Astrocyte (in vitro differentiated cells and primary cell): ENCODE data around the gene UBA3. TPM values are rescaled to one million over a fixed set of nuclear protein-coding genes. Genes with fewer than 3 reads are reported as not detected.

Source experiments
- DNase-seq: peaks from one replicate; pipeline ENCODE4 v3.0.0-alpha.2; 2010; ENCODE audit warnings: low read depth
- FAIRE-seq: peaks from 2 replicates; lab custom pipeline; 2011; peaks lifted over from hg19 to GRCh38; lab: Jason Lieb, UNC
- H2AFZ ChIP-seq: 2 replicates; pipeline ENCODE4 v1.6.0; 2012; ENCODE audit warnings: low read depth, low read length, inconsistent platforms
- H3K27ac ChIP-seq: 2 replicates; pipeline ENCODE4 v1.5.1; 2011; ENCODE audit warnings: low read depth, low read length, inconsistent platforms
- H3K27me3 ChIP-seq: 2 replicates; pipeline ENCODE4 v1.6.0; 2011; ENCODE audit warnings: low read length, inconsistent platforms; ENCODE audit not compliant: insufficient read depth
- H3K36me3 ChIP-seq: 2 replicates; pipeline ENCODE4 v1.5.1; 2011; ENCODE audit warnings: low read length, inconsistent platforms; ENCODE audit not compliant: insufficient read depth
- H3K4me1 ChIP-seq: 2 replicates; pipeline ENCODE4 v1.5.1; 2011; ENCODE audit warnings: low read length, inconsistent platforms; ENCODE audit not compliant: insufficient read depth
- H3K4me2 ChIP-seq: 2 replicates; pipeline ENCODE4 v1.6.0; 2012; ENCODE audit warnings: low read length, inconsistent platforms
- H3K4me3 ChIP-seq: 2 replicates; pipeline ENCODE4 v1.5.1; 2011; ENCODE audit warnings: low read depth, mild to moderate bottlenecking, low read length, inconsistent platforms; ENCODE audit not compliant: insufficient read depth
- H3K79me2 ChIP-seq: 2 replicates; pipeline ENCODE4 v1.6.0; 2012; ENCODE audit warnings: mild to moderate bottlenecking, low read length, inconsistent platforms; ENCODE audit not compliant: insufficient read depth
- H3K9ac ChIP-seq: 2 replicates; pipeline ENCODE4 v1.6.0; 2012; ENCODE audit warnings: mild to moderate bottlenecking, low read length, inconsistent platforms
- H3K9me3 ChIP-seq: 2 replicates; pipeline ENCODE4 v1.5.1; 2012; ENCODE audit warnings: low read depth, mild to moderate bottlenecking, low read length, inconsistent platforms; ENCODE audit not compliant: insufficient read depth
- H4K20me1 ChIP-seq: 2 replicates; pipeline ENCODE4 v1.6.0; 2012; ENCODE audit warnings: low read length, inconsistent platforms; ENCODE audit not compliant: insufficient read depth
- H3K27ac Mint-ChIP-seq: one replicate; pipeline ENCODE4 v1.8.0; 2021; ENCODE audit warnings: mild to moderate bottlenecking, mixed read lengths; ENCODE audit not compliant: unreplicated experiment
- H3K27me3 Mint-ChIP-seq: one replicate; pipeline ENCODE4 v1.8.0; 2021; ENCODE audit warnings: low read depth, mixed read lengths; ENCODE audit not compliant: unreplicated experiment
- H3K36me3 Mint-ChIP-seq: one replicate; pipeline ENCODE4 v1.8.0; 2021; ENCODE audit warnings: low read depth, mixed read lengths; ENCODE audit not compliant: unreplicated experiment
- H3K4me1 Mint-ChIP-seq: one replicate; pipeline ENCODE4 v1.8.0; 2021; ENCODE audit warnings: low read depth, mixed read lengths; ENCODE audit not compliant: unreplicated experiment
- H3K4me3 Mint-ChIP-seq: one replicate; pipeline ENCODE4 v1.8.0; 2021; ENCODE audit warnings: mild to moderate bottlenecking, moderate library complexity, mixed read lengths; ENCODE audit not compliant: unreplicated experiment
- H3K9me3 Mint-ChIP-seq: one replicate; pipeline ENCODE4 v1.8.0; 2021; ENCODE audit warnings: mild to moderate bottlenecking, mixed read lengths; ENCODE audit not compliant: unreplicated experiment
- EZH2 ChIP-seq: IDR thresholded peaks from 2 replicates; pipeline ENCODE4 v1.6.1; 2012; ENCODE audit warnings: mild to moderate bottlenecking, low read length, inconsistent platforms; ENCODE audit not compliant: insufficient read depth
- total RNA-seq: library from RNA; stranded (reverse); gene quantifications from 2 replicates; pipeline ENCODE4 v1.2.1, GENCODE V29; 2021
- TF ChIP-seq, protein P1 (sequence below): IDR thresholded peaks from 2 replicates; pipeline ENCODE4 v1.5.1; 2011; ENCODE audit warnings: low read depth, mild to moderate bottlenecking, inconsistent platforms, low read length, moderate library complexity; ENCODE audit not compliant: insufficient read depth

UBA3 gene
- total RNA-seq, 1 donor from 2014 or later: 79.2 TPM

DNA sequence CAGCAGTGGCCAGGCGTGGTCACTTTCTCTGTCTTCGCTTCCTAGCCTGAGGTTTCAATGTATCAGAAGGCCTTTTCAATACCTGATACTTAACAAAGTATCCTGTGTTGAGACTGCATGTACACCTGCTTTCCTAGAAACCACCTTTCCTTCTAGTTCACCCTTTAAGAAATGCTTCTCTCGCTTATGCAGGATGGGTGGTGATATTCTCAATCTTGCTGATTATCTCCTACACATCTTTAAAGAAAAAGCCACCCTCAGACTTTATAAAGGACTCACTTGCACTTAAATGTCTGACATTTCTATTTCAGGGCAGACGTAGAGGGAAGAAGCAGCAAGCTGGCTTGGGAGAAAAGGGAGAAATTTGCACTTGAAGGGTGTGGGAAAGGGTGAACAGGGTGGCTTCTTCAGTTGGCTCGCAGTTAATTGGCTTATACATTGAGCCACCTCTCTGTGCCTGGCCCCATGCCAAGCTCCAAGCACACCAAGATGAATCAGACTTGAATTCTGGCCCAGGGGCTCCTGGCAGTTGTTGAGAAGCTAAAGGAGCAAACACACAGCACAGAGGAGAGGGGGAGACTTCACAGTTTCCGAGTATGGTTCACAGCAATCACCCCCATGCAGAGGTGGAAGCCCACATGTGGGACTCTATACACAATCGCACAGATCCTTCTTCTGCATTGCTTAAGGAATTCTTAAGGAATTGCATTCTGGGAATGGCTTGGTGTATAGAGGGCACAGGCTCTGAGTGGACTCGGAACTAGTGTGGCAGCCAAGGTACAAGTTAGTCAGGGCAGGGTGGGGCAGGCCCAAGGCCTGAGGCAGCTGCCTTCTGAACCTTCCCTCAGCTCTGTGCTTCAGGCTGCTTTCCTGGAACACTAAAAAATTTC lies 5.9 kb upstream of the UBA3 start:
- Histone ChIP-seq H3K4me2 (peak overlapping the region; percentile 89), H3K9ac (peak overlapping the region; percentile 94), H3K27me3 (no peaks in the 10 kb centered on the region), H3K9me3 (no peaks in the 10 kb centered on the region), H3K79me2 (peaks cover 56% of the 10 kb centered on the region), H3K27ac (peak overlapping the region; percentile 92), H3K4me1 (peaks cover 63% of the 10 kb centered on the region), H4K20me1 (peaks cover 36% of the 10 kb centered on the region), H3K4me3 (peak overlapping the region; percentile 98), H3K36me3 (no peaks in the 10 kb centered on the region), H2AFZ (peak overlapping the region; percentile 52)
- H3K4me1 Mint-ChIP-seq: peaks cover 55% of the 10 kb centered on the region
- DNase-seq: peak; percentile 92
- H3K27ac Mint-ChIP-seq: peak overlapping the region; percentile 95
- no peaks in the 10 kb centered on the region for H3K27me3 Mint-ChIP-seq
- H3K4me3 Mint-ChIP-seq: peak overlapping the region; percentile 97
- peak; percentile 56 for FAIRE-seq
- TF ChIP-seq, protein P1, sequence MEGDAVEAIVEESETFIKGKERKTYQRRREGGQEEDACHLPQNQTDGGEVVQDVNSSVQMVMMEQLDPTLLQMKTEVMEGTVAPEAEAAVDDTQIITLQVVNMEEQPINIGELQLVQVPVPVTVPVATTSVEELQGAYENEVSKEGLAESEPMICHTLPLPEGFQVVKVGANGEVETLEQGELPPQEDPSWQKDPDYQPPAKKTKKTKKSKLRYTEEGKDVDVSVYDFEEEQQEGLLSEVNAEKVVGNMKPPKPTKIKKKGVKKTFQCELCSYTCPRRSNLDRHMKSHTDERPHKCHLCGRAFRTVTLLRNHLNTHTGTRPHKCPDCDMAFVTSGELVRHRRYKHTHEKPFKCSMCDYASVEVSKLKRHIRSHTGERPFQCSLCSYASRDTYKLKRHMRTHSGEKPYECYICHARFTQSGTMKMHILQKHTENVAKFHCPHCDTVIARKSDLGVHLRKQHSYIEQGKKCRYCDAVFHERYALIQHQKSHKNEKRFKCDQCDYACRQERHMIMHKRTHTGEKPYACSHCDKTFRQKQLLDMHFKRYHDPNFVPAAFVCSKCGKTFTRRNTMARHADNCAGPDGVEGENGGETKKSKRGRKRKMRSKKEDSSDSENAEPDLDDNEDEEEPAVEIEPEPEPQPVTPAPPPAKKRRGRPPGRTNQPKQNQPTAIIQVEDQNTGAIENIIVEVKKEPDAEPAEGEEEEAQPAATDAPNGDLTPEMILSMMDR: no peak
- no peak for TF ChIP-seq EZH2
- peaks cover 4% of the 10 kb centered on the region for H3K36me3 Mint-ChIP-seq
- H3K9me3 Mint-ChIP-seq: no peaks in the 10 kb centered on the region

DNA sequence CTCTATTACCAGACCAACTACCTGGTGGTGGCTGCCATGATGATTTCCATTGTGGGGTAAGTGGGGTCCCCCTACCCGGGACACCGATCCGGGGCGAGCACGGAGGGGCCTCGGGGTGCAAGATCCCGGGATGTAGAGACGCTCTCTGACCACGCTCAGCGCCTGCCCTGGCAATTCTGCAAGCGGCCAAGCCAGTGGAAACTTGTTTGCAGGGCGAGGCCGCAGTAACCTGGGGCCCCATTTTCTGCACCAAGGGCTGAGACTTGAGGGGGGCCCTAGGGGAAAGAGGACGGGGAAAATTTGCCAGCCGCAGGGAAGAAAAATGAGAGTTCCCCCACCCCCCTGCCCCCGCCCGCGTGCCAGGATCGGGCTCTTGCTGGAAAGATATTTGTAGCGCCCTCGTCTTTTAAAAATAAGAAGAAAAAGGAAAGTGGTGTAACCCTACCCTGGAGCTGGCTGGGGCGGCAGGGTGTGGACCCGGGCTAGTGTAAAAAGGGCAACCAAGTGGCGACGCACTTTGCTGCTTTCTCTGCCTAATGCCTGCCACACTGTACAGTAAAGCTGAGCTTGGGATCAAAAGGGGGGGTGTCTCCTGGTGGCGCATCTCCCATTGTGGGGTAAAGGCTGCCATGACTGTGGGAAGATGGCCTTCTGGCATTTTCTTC lies 5.1 kb upstream of the UBA3 start:
- peak overlapping the region; percentile 98 for H3K4me3 ChIP-seq
- no peaks in the 10 kb centered on the region for H3K27me3 Mint-ChIP-seq
- H3K9me3 Mint-ChIP-seq: no peaks in the 10 kb centered on the region
- H3K9me3 ChIP-seq: no peaks in the 10 kb centered on the region
- peak overlapping the region; percentile 92 for H3K27ac ChIP-seq
- FAIRE-seq (no peak), DNase-seq (no peak)
- peaks cover 53% of the 10 kb centered on the region for H3K4me1 Mint-ChIP-seq
- peaks cover 4% of the 10 kb centered on the region for H3K36me3 Mint-ChIP-seq
- H3K27me3 ChIP-seq: no peaks in the 10 kb centered on the region
- no peaks in the 10 kb centered on the region for H3K36me3 ChIP-seq
- peak overlapping the region; percentile 94 for H3K9ac ChIP-seq
- H3K4me2 ChIP-seq: peak overlapping the region; percentile 89
- peaks cover 65% of the 10 kb centered on the region for H3K4me1 ChIP-seq
- H3K79me2 ChIP-seq: peaks cover 51% of the 10 kb centered on the region
- peak overlapping the region; percentile 95 for H3K27ac Mint-ChIP-seq
- H2AFZ ChIP-seq: peak overlapping the region; percentile 91
- H3K4me3 Mint-ChIP-seq: peak overlapping the region; percentile 97
- no peak for TF ChIP-seq EZH2
- TF ChIP-seq, protein P1: no peak
- peaks cover 29% of the 10 kb centered on the region for H4K20me1 ChIP-seq
